Transverse colon (tissue), 4 donors: ENCODE measurements around the gene IRS2. TPM values are rescaled to one million over a fixed set of nuclear protein-coding genes. Genes with fewer than 3 reads are reported as not detected.

Source experiments
- DNase-seq: peaks from one replicate; pipeline ENCODE4 v3.0.0-alpha.2; 2019
- H3K27ac ChIP-seq, 4 donors: fragments of 200-600 bp; sonication (generic); 2 replicates each; pipeline ENCODE4 v1.5.1; 2016 to 2018; ENCODE audit warnings: inconsistent platforms in 4 of 4
- H3K27me3 ChIP-seq: fragments of 200-600 bp; sonication (generic); 2 replicates; pipeline ENCODE4 v1.5.1; 2017; ENCODE audit warnings: inconsistent platforms
- H3K36me3 ChIP-seq, 4 donors: fragments of 200-600 bp; sonication (generic); 2 replicates each; pipeline ENCODE4 v1.5.1; 2017 to 2019; ENCODE audit warnings: inconsistent platforms in 4 of 4
- H3K4me1 ChIP-seq, 4 donors: fragments of 200-600 bp; sonication (generic); 2 replicates each; pipeline ENCODE4 v1.5.1; 2017 to 2020; ENCODE audit warnings: inconsistent platforms in 4 of 4
- H3K4me3 ChIP-seq, 4 donors: fragments of 200-600 bp; sonication (generic); 1 replicate in 1 of 4; 2 replicates in 3 of 4; pipeline versions ENCODE4 v1.5.1 to v1.6.1; 2017 to 2019; ENCODE audit warnings: inconsistent platforms in 4 of 4
- H3K9me3 ChIP-seq, 2 donors: fragments of 200-600 bp; sonication (generic); 2 replicates each; pipeline ENCODE4 v1.5.1; 2017 to 2019; ENCODE audit warnings: inconsistent platforms in 2 of 2
- EP300 ChIP-seq: sonication (generic); formaldehyde crosslinking; IDR thresholded peaks from one replicate; pipeline ENCODE4 v1.6.1; 2017; ENCODE audit warnings: antibody characterized with exemption, low read depth
- POLR2A ChIP-seq: fragments of 450-650 bp; IDR thresholded peaks from one replicate; pipeline ENCODE4 v1.6.1; 2016; ENCODE audit warnings: antibody characterized with exemption, mild to moderate bottlenecking, moderate library complexity
- POLR2AphosphoS5 ChIP-seq, 3 donors: sonication (generic); formaldehyde crosslinking; IDR thresholded peaks; one replicate each; pipeline ENCODE4 v1.6.1; 2016; ENCODE audit warnings: antibody characterized with exemption in 3 of 3
- WGBS, 2 donors: methylation state at CpG; one replicate each; pipeline ENCODE4 v1.1.5; 2018; ENCODE audit warnings: low coverage in 1 of 2; 5-methylcytosine and 5-hydroxymethylcytosine counted together
- in situ Hi-C, 4 donors: fragments of 200-750 bp; cut with MboI; loops; one replicate each; pipeline versions ENCODE4 v1.15.0 to v1.15.1; 2017; ENCODE audit warnings: low sequenced_read_pairs in 3 of 4, low pct_ligation_motif_present in 1 of 4, low pct_unique_long_range_greater_than_20kb in 1 of 4
- intact Hi-C: fragments of 100-400 bp; cut with DNase I; formaldehyde crosslinking; loops from one replicate; pipeline ENCODE4 v1.15.1; 2023; ENCODE audit warnings: low total_unique reads
- total RNA-seq, 4 donors: library from RNA; depleted of rRNA; stranded (reverse); fragments of >200 nt; gene quantifications; one replicate each; pipeline ENCODE4 v1.1.0, GENCODE V29; 2016
- TF ChIP-seq, protein P1 (sequence below), 5 experiments: fragments of 200-600 bp in 3 of 5; fragments of 450-650 bp in 2 of 5; sonication (generic) in 3 of 5; IDR thresholded peaks; 1 replicate in 2 of 5; 2 replicates in 3 of 5; pipeline ENCODE4 v1.5.1; 2016 to 2017; ENCODE audit warnings: antibody characterized with exemption in 5 of 5, inconsistent platforms in 3 of 5, mild to moderate bottlenecking in 2 of 5, moderate library complexity in 1 of 5

IRS2 gene
- total RNA-seq, 4 donors from 2014 or later: 12.5 to 72.6 (median 28.5) TPM

DNA sequence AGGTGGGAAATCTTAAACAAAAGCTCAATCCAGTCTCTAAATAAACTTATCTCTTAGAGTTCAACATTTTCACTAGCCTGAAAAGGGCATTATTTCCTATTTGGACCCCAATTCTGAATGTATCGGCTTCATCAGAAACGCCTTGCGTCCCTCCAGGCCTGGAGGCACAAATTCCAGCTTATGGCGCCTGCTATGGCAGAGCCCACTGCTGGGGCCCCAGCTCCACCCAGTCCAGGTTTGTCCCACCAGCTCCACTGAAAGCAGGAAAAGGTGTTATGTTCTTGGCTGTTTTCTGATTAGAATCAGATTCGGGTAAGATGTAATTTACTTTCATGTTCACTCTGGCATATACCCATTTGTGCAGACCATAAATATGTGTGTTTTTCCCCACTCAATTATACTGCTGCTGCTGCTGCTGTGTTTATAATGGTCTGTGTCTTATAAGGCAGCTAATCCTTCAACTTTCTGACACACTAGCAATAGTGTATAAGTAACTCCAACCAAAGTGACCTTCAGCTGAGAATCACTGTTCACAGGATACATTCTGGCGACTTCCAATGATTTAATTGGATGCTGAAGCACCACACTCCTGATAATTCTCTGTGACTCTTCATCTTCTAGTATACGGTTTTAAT, 6.4 kb downstream of the IRS2 start:
- Histone ChIP-seq H3K4me1 (peaks cover 18 to 74% (median 49%) of the 10 kb centered on the region in 4 donors), H3K36me3 (peaks cover 0 to 19% (median 6%) of the 10 kb centered on the region in 4 donors), H3K9me3 (no peaks in the 10 kb centered on the region), H3K27me3 (no peaks in the 10 kb centered on the region), H3K4me3 (peak overlapping the region in 3 of 4 donors; percentile 15 to 49 (median 25)), H3K27ac (peak overlapping the region in 3 of 4 donors; percentile 8 to 14 (median 10))
- WGBS, 2 donors: 52 to 61% methylated on average over 2 to 7 of the region's 7 CpGs
- no peak for DNase-seq
- TF ChIP-seq, protein P1, sequence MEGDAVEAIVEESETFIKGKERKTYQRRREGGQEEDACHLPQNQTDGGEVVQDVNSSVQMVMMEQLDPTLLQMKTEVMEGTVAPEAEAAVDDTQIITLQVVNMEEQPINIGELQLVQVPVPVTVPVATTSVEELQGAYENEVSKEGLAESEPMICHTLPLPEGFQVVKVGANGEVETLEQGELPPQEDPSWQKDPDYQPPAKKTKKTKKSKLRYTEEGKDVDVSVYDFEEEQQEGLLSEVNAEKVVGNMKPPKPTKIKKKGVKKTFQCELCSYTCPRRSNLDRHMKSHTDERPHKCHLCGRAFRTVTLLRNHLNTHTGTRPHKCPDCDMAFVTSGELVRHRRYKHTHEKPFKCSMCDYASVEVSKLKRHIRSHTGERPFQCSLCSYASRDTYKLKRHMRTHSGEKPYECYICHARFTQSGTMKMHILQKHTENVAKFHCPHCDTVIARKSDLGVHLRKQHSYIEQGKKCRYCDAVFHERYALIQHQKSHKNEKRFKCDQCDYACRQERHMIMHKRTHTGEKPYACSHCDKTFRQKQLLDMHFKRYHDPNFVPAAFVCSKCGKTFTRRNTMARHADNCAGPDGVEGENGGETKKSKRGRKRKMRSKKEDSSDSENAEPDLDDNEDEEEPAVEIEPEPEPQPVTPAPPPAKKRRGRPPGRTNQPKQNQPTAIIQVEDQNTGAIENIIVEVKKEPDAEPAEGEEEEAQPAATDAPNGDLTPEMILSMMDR (IDR thresholded peaks at IDR 0.05): no peak
- TF ChIP-seq EP300: no peak
- TF ChIP-seq POLR2A: no peak
- TF ChIP-seq POLR2AphosphoS5 (IDR thresholded peaks at IDR 0.05): no peak
- intact Hi-C loops (loop anchor here (5.0 kb wide), 1 partner anchor 327 kb away; no protein-coding TSS in a partner anchor), in situ Hi-C loops (loop anchor here in 3 of 4 donors (25.0 kb wide), 3 partner anchors 332 to 818 kb away; no protein-coding TSS in a partner anchor)

DNA sequence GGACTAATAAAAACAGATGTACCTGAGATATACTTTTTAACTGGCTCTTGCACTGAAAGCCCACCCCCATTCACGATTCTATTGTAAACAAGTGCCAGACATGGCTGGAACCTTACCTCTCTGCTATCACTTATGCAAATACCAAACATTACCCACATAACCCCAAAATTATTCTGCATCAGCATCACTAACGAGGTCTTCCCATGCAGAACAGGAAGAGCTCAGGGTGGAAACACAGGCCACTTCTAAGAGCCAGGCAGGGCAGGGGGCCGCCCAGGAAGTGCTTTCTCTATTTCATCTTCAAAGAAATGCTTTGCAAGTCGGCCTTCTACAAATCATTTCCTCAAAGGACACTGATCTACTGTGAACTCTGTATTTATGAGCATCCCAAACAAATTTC, 7.3 kb downstream of the IRS2 start:
- no peak for DNase-seq
- Histone ChIP-seq H3K4me3 (peak overlapping the region in 2 of 4 donors; percentile 9 to 49), H3K36me3 (peaks cover 0 to 19% (median 6%) of the 10 kb centered on the region in 4 donors), H3K27ac (peak overlapping the region in 2 of 4 donors; percentile 8 to 10), H3K27me3 (no peaks in the 10 kb centered on the region), H3K4me1 (peaks cover 18 to 71% (median 45%) of the 10 kb centered on the region in 4 donors), H3K9me3 (no peaks in the 10 kb centered on the region)
- in situ Hi-C loops: loop anchor here in 3 of 4 donors (25.0 kb wide), 3 partner anchors 333 to 817 kb away; no protein-coding TSS in a partner anchor
- WGBS, 2 donors: 20 to 33% methylated on average over 1 to 4 of the region's 4 CpGs
- TF ChIP-seq EP300 (no peak), POLR2A (no peak)
- TF ChIP-seq, protein P1 (IDR thresholded peaks at IDR 0.05): no peak
- intact Hi-C loops: no loop called here

DNA sequence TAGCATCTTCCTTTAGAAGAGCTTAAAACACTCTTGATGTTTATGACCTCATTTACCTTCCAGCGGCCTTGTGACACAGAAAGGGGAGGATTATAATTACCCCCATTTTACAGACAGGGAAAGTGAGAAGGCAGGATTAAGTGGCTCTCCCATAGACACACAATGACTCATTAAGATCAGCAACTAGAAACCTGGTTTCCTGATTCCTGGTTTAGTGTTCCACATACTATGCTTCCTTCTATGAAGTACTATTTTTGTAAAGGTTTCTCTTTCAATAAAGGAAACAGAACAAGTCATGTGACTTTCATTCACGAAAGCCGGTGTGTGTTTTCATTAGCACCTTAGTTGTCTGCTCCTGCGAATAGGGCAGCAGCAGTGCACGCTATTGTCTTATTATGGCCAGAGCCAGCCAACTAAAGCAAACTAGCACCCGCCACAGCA, 8.3 kb downstream of the IRS2 start:
- Histone ChIP-seq H3K27ac (peak overlapping the region in 3 of 4 donors; percentile 34 to 43 (median 37)), H3K36me3 (peaks cover 0 to 10% (median 2%) of the 10 kb centered on the region in 4 donors), H3K9me3 (no peaks in the 10 kb centered on the region), H3K27me3 (no peaks in the 10 kb centered on the region), H3K4me3 (peak overlapping the region in 1 of 4 donors; percentile 49), H3K4me1 (peaks cover 18 to 61% (median 39%) of the 10 kb centered on the region in 4 donors)
- peak; percentile 33 for DNase-seq
- TF ChIP-seq EP300: no peak
- TF ChIP-seq, protein P1 (IDR thresholded peaks at IDR 0.05): no peak
- TF ChIP-seq POLR2A: no peak
- TF ChIP-seq POLR2AphosphoS5 (IDR thresholded peaks at IDR 0.05): peak in 1 of 3 donors; percentile 46
- in situ Hi-C loops: loop anchor here in 3 of 4 donors (25.0 kb wide), 3 partner anchors 334 to 816 kb away; no protein-coding TSS in a partner anchor
- 30 to 44% methylated on average over 2 to 6 of the region's 6 CpGs for WGBS, 2 donors
- intact Hi-C loops: no loop called here

DNA sequence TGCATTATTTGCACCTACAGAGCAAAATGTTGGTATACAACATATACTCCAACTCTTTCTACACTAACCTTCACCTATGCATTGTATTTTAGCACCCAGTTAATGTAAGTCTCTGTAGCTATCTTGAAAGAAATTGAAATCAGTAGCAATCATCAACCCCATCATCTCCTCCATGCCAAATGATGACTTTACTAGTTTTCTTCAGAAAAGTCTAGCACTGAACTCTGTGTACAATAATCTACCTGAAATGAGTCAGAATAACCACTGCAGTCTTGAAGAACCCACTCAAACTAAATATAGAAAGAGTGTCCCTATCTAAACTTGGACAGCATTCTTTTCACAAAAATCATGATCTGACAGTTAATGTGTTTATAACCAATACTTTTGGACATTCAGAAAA, 9.8 kb downstream of the IRS2 start:
- Histone ChIP-seq H3K9me3 (no peaks in the 10 kb centered on the region), H3K4me1 (peaks cover 18 to 49% (median 31%) of the 10 kb centered on the region in 4 donors), H3K27ac (no peak overlapping the region), H3K36me3 (peaks cover 0 to 4% (median 0%) of the 10 kb centered on the region in 4 donors), H3K27me3 (no peaks in the 10 kb centered on the region), H3K4me3 (no peak overlapping the region)
- no peak for DNase-seq
- in situ Hi-C loops (loop anchor here in 3 of 4 donors (25.0 kb wide), 3 partner anchors 336 to 814 kb away; no protein-coding TSS in a partner anchor), intact Hi-C loops (no loop called here)
- TF ChIP-seq POLR2AphosphoS5 (IDR thresholded peaks at IDR 0.05) (no peak), EP300 (no peak), POLR2A (no peak)
- TF ChIP-seq, protein P1 (IDR thresholded peaks at IDR 0.05): no peak
